Lower lobe of right lung (tissue), 2 donors: ENCODE results near the gene SCEL. TPM values are rescaled to one million over a fixed set of nuclear protein-coding genes. Genes with fewer than 3 reads are reported as not detected.

Experiments used
- ATAC-seq, 2 donors: fragments of 200-7000 bp; cut with Tn5 transposase; one replicate each; pipeline ENCODE4 v1.9.1; 2020 to 2022; ENCODE audit warnings: mild to moderate bottlenecking in 2 of 2, moderate library complexity in 2 of 2
- DNase-seq: peaks from one replicate; pipeline ENCODE4 v3.0.0-alpha.2; 2020
- H3K27ac ChIP-seq: fragments of 200-600 bp; one replicate; pipeline ENCODE4 v1.8.0; 2022
- H3K27me3 ChIP-seq: fragments of 200-600 bp; one replicate; pipeline ENCODE4 v1.8.0; 2022; ENCODE audit warnings: low read depth
- H3K36me3 ChIP-seq: fragments of 200-600 bp; one replicate; pipeline ENCODE4 v1.8.0; 2022; ENCODE audit warnings: mild to moderate bottlenecking
- H3K4me1 ChIP-seq: fragments of 200-600 bp; one replicate; pipeline ENCODE4 v1.8.0; 2022
- H3K4me3 ChIP-seq: fragments of 200-600 bp; one replicate; pipeline ENCODE4 v1.8.0; 2022; ENCODE audit warnings: mild to moderate bottlenecking
- H3K9me3 ChIP-seq: fragments of 200-600 bp; one replicate; pipeline ENCODE4 v1.8.0; 2022
- intact Hi-C: fragments of 100-400 bp; cut with DNase I; formaldehyde crosslinking; loops from one replicate; pipeline ENCODE4 v1.11.0; 2022
- total RNA-seq: library from RNA; stranded (reverse); fragmentation: NEBNext Ultra II Directional; extraction: Animal tissue kit (Norgen Biotek cat#: 25700); gene quantifications from one replicate; pipeline ENCODE4 v1.2.1, GENCODE V29; 2021
- TF ChIP-seq, protein P1 (sequence below): fragments of 200-600 bp; IDR thresholded peaks from one replicate; pipeline ENCODE4 v1.8.0; 2022; ENCODE audit warnings: antibody characterized with exemption, mild to moderate bottlenecking
- donor health status: DM: no; HTN: yes; CAD: no; lungs with severe emphysema.

The SCEL gene
- total RNA-seq, 1 donor from 2014 or later, result 54.8 TPM

DNA sequence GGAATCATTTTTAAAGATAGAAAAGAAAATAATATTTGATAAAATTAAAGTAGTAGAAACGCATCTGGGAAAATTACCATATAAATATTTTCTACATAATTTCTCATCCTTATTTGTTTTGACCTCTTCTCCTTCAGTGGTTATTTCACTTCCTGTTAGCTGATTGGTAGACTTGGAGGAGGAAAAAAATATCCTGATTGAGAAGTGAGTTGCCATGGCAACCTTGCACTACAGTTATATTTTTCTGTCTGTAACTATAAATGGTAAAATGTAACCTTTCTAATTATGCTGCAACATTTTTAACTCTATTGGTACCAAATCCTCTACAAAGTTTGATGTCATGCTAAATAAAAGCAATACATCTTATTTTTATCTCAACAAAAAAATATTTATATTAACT is 45.2 kb downstream of the SCEL start:
- Histone ChIP-seq H3K27me3 (no peaks in the 10 kb centered on the region), H3K4me1 (no peaks in the 10 kb centered on the region), H3K9me3 (no peaks in the 10 kb centered on the region), H3K27ac (no peak overlapping the region), H3K4me3 (no peak overlapping the region), H3K36me3 (no peaks in the 10 kb centered on the region)
- TF ChIP-seq, protein P1, sequence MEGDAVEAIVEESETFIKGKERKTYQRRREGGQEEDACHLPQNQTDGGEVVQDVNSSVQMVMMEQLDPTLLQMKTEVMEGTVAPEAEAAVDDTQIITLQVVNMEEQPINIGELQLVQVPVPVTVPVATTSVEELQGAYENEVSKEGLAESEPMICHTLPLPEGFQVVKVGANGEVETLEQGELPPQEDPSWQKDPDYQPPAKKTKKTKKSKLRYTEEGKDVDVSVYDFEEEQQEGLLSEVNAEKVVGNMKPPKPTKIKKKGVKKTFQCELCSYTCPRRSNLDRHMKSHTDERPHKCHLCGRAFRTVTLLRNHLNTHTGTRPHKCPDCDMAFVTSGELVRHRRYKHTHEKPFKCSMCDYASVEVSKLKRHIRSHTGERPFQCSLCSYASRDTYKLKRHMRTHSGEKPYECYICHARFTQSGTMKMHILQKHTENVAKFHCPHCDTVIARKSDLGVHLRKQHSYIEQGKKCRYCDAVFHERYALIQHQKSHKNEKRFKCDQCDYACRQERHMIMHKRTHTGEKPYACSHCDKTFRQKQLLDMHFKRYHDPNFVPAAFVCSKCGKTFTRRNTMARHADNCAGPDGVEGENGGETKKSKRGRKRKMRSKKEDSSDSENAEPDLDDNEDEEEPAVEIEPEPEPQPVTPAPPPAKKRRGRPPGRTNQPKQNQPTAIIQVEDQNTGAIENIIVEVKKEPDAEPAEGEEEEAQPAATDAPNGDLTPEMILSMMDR, result no peak
- DNase-seq (no peak), ATAC-seq (no peak)
- intact Hi-C loops, result no loop called here

DNA sequence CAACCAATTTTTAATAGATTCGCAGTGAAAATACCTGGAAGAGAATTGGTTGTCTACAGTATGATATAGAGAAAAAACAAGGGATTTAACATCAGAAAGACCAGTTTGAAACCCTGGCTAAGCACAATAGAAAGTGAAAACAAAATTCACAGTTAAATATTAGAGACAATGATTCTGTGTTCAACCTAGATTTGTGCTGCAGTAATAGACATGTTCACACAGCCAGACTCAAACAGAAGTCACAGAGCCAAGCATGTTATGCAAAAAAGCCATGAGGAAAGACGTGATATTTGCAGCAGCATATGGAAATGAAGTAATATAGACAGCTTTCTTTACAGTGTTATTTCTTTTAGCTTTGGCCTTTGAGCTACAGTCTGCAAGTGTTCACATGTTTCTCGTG is 48.1 kb downstream of the SCEL start:
- intact Hi-C loops, result no loop called here
- Histone ChIP-seq H3K36me3 (no peaks in the 10 kb centered on the region), H3K9me3 (no peaks in the 10 kb centered on the region), H3K4me1 (no peaks in the 10 kb centered on the region), H3K27ac (no peak overlapping the region), H3K27me3 (no peaks in the 10 kb centered on the region), H3K4me3 (no peak overlapping the region)
- no peak for ATAC-seq
- DNase-seq, result no peak
- TF ChIP-seq, protein P1, result no peak

DNA sequence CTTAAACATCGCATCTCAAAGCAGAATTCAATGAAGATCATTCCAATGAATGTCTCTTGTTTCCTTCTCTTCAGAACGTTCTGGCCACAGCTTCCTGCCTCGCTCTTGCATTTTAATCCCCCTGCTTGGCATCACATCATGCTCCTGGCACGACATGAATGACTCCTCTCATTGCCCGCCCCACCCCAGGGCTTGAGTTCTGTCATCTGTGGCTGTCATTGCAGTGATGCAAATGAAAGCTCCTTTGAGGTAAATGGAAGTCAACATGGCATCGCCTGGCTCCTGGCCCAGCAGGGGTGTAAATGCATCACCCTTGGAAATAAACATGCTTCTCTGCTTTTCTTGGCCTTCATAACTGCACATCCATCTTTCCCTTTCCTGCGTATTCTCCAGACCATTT is 48.6 kb downstream of the SCEL start:
- no peaks in the 10 kb centered on the region for H3K36me3 ChIP-seq
- no peaks in the 10 kb centered on the region for H3K27me3 ChIP-seq
- H3K4me1 ChIP-seq, result no peaks in the 10 kb centered on the region
- no peak overlapping the region for H3K4me3 ChIP-seq
- intact Hi-C loops, result no loop called here
- TF ChIP-seq, protein P1, result no peak
- ATAC-seq (no peak), DNase-seq (no peak)
- no peak overlapping the region for H3K27ac ChIP-seq
- no peaks in the 10 kb centered on the region for H3K9me3 ChIP-seq

DNA sequence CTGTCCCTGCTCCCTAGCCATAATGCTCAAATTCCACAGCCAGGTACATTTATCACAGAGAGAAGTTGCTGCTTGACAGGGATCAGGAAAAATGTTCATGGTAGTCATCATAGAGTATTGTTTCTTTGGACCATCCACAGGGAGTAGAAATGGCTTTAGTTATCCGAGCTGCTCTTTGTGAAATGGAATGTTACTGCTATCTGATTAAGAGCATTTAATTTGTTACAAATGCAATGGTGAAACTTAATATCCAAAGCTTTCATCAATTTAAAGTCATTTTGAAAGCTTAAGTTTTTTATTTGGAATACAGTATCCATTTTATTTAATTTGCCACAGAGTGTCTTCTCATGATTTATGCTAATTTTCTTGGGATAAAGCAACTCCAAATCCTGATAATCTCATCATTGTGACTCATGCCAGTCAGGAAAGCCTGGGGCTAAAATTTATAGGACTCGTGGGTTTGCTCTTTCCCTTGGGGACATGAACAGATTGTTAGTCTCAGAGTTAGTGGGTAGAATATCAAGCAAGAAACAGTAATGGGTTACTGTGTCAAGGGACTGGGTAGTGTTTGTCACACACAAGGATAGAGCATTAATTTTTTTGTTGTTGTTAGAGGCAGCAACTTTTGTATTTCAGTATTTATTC is 59.8 kb downstream of the SCEL start:
- intact Hi-C loops, result loop anchor here (10.0 kb wide), 1 partner anchor 150 kb away; no protein-coding TSS in a partner anchor
- Histone ChIP-seq H3K27me3 (no peaks in the 10 kb centered on the region), H3K27ac (no peak overlapping the region), H3K4me3 (no peak overlapping the region), H3K4me1 (no peaks in the 10 kb centered on the region), H3K36me3 (no peaks in the 10 kb centered on the region), H3K9me3 (no peaks in the 10 kb centered on the region)
- ATAC-seq (no peak), DNase-seq (no peak)
- TF ChIP-seq, protein P1, result no peak

DNA sequence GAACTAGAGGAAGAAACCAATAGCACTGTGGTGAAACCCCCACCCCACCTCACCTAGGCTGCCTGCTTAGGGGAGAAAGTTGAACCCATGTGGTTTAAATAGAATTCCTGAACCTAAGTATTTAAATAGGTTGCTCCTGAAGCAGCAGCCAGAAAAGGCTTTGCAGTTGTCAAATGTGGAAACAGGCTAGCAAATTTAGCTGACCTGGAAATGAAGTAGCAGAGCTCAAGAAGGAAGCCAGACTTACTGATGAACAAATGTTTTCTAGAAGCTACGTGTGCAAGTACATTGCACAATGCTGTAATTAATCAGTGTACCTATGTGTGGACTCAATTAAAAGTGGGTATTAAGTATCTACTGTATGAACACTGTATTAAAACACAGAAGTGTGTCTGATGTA is 61.3 kb downstream of the SCEL start:
- ATAC-seq (no peak), DNase-seq (no peak)
- no peak overlapping the region for H3K4me3 ChIP-seq
- no peaks in the 10 kb centered on the region for H3K27me3 ChIP-seq
- no peaks in the 10 kb centered on the region for H3K9me3 ChIP-seq
- intact Hi-C loops, result loop anchor here (10.0 kb wide), 1 partner anchor 148 kb away; no protein-coding TSS in a partner anchor
- H3K27ac ChIP-seq, result no peak overlapping the region
- no peaks in the 10 kb centered on the region for H3K4me1 ChIP-seq
- TF ChIP-seq, protein P1, result no peak
- no peaks in the 10 kb centered on the region for H3K36me3 ChIP-seq
